Activated CD8-positive, alpha-beta memory T cell treated with anti-CD3 and anti-CD28 coated beads, Interleukin-2, amount 50 U/mL, for 4 hours (primary cell): Measurements from ENCODE around the gene TMEFF2.

ENCODE experiments used
- DNase-seq: peaks from one replicate; pipeline ENCODE4 v3.0.0-alpha.2; 2020

TMEFF2 gene

GRCh38 chr2:192007581-192008228 lies 187.0 kb downstream of the TMEFF2 start:
- no peak for DNase-seq

GRCh38 chr2:192005211-192005610 lies 189.5 kb downstream of the TMEFF2 start:
- no peak for DNase-seq

- no peak for DNase-seq
These were observed 190.4 kb downstream of the TMEFF2 start for GRCh38 chr2:192004188-192004963.

GRCh38 chr2:192002418-192002817 lies 192.3 kb downstream of the TMEFF2 start:
- no peak for DNase-seq

GRCh38 chr2:192000196-192000980 lies 194.3 kb downstream of the TMEFF2 start:
- DNase-seq, result no peak

DNA sequence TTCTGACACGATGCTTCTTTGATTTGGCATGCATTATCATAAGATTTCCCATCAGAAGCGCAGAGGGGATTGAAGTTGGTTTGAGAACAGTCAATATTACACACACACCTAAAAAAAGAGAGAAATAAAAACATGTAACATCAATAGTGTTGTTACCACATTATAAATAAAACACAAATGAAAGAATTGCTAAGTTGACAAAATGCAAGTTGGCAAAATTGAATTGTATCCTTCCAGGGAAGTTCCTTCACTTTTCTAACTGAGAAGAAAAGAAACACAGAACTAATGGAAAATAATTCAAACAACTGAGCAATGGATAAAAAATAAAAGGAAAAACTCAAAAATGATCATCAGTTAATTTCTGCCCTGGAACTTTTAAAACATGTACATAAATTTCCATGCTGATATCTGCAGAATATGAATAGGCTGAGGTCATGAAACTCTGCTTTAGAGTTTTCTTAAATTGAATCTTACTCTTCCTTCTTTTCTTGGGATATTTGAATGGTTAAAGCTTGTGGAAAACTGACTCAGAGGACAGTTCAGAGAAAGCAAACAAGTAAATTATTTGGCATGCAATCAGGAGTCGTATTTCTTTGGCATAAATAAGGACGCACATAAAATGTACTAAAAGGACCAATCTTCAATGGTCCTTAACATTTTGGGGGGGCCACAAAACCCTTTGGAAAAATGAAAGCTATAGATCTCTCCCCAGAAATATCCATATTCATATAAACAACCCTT lies 195.5 kb downstream of the TMEFF2 start:
- DNase-seq, result no peak

DNA sequence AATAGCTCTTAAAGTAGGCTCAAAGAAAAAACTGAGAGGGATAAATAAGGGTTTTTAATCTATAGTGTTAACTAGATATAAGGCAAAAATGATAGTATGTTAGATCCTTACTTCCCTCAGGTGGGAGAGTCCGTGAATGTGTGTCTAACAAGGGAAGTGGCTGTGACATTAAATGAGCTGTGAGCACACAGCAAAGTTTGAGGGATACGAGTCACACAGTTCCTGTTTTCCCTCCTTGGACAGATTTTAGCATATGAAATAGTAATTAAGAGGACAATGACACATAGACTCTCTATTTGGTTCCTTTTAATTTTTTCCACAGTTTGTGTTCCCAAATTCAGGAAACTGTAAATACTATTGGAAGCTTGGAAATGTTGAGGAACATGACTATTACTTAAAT lies 199.4 kb downstream of the TMEFF2 start:
- DNase-seq, result no peak

DNA sequence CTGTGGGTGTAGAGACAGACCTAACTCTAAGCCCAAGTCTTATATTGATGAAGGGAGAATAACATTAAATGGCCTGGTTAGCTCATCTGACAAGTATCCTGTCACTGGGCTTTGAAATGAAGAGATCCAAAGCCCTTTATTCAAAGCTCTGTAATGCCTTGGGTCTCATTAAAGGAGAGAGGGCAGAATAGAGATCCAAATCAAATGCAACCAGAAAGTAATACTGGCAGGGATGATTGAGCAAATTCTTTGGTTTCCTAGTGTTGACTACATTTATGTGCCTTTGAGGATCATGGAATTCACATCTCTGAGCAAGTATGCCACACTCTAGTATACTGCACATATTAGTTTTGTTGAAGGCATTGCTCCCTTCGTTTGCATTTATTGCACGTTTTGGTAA lies 200.0 kb downstream of the TMEFF2 start:
- no peak for DNase-seq

GRCh38 chr2:191991442-191991841 lies 203.3 kb downstream of the TMEFF2 start:
- no peak for DNase-seq

DNA sequence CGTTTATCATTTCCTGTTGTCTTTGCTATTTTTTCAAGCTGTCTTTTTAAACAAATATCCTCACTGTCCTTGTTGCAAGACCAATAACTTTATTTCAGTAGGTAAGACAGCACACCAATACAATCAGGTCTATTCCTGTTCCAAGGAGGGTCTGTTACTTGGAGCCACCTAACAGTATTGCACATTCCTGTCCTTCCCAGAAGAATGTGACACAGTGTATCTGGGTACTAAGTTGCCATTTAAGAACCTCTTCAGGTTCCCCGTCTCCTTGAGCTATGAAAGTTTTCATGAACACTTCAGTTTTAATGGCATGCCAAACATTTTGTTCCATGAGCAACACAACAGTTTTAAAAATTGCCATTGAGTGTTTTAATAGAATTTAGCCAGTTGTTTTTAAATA lies 209.0 kb downstream of the TMEFF2 start:
- DNase-seq, result no peak

DNA sequence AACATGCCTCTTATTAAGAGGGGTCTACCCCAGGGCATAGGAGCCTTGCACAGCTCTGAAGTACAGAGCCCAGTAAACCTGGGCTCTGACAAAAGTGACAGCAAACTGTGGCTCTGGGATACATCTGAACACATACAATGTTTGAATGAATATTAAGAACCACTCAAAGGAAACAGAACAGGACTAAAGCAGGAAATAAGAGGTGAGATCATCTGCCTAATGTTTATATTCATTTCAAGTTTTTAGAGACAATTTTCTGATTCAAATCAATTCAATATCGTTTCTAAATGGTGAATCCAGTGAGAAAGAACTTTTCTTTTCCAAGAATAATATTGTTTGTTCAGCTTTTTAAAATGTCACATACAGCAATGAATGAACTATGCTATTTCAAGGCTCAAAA lies 211.1 kb downstream of the TMEFF2 start:
- no peak for DNase-seq

DNA sequence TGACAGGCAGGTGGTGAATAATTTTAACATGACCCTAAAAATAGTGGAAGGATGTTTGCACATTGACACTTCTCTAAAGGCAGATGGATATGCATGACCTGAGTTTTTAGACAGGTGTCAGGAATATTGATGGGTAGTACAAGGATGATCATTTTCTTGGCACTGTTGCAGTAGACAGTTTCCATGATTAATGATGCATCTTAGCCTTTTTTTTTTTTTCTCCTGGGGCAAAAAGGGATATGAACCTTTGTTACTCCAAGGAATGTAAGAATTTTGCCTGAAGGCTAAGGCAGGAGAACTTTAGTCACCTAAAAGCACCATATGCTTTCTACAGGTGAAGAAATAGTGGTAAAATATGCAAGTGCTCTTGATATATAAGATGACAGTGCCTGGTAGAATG lies 211.5 kb downstream of the TMEFF2 start:
- DNase-seq, result no peak

GRCh38 chr2:191981706-191982105 lies 213.0 kb downstream of the TMEFF2 start:
- no peak for DNase-seq

GRCh38 chr2:191980483-191980882 lies 214.2 kb downstream of the TMEFF2 start:
- no peak for DNase-seq

DNA sequence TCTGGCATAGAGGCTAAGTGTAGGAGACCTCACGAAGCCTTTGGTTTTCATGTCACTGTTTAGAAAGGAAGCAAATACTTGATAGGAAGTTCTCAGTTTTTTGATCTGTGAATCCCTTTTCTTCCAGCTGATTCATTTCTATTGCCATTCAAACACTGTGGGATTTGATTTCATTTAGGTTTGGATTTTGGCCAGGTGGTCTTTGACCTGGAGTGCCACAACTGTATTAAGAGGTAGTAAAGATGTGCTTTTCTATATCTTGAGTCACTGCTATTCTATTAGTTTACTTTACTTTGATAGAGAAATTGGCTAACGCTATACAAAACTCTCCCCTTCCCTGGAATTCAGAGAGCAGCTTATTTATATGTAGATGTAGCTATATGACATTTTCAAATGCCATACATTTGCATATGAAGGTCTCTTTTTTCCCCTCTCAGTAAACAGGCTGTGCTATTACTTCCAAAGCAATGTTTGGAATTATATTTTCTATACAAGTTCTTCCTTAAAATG lies 215.5 kb downstream of the TMEFF2 start:
- no peak for DNase-seq

GRCh38 chr2:191977754-191978153 lies 217.0 kb downstream of the TMEFF2 start:
- no peak for DNase-seq

DNA sequence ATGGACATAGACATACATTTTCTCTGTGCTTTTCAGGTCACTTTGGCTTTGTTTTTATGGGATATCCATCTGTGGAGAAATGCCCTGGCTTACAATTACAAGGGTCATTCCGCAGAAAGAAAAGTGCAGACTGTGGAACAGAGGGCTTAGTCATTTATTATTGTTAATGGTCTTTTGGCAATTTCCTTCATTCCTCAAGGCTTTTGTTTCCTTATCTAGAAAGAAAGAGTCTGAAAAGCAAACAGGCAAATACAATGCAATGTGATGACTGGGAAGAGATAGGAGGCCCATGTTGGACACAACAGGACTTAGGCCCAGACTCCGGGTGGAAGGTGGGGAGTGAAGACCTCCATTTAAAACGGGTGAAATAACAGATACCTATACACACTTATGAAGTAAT lies 218.3 kb downstream of the TMEFF2 start:
- DNase-seq, result no peak

DNA sequence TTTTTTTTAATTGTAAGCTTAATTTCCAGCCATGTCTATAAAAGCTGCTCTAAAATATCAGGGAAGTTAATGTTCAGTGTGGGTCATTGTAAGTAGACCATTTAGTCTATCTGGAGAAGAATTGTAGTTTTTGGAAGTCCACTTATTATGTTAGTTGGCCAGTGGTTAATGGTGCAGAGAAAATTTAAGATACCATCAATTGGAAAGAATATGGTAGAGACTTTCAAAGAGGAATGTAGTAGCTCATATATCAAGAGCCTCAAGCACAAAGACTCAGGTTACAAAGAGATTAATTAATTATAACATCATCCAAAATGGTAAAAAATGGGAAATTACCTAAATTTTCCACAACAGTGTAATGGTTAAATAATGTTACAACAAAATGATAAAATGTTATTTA lies 220.1 kb downstream of the TMEFF2 start:
- DNase-seq, result no peak

- DNase-seq, result no peak
These were observed 223.9 kb downstream of the TMEFF2 start for GRCh38 chr2:191970867-191971266.

GRCh38 chr2:191968120-191968519 lies 226.6 kb downstream of the TMEFF2 start:
- no peak for DNase-seq

GRCh38 chr2:191965733-191966132 lies 229.0 kb downstream of the TMEFF2 start:
- no peak for DNase-seq

DNA sequence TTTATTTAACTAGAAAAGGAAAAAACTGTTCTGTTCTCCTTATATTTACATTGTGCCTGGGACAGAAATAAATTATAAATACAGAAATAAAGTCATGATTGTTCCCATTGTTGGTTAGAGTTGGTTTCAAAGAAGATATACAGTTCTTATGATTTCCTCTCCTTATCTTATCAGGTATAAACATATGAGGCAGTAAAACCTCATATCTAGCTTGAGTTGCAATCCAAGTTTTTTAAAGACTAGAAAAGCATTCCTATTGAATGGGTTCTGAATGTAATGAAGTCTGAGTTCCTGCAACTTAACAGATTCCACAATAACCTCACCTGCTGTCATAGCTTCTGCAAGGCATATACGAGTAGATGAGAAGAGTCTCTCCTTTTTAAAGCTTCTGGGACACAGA lies 233.2 kb downstream of the TMEFF2 start:
- DNase-seq, result no peak

DNA sequence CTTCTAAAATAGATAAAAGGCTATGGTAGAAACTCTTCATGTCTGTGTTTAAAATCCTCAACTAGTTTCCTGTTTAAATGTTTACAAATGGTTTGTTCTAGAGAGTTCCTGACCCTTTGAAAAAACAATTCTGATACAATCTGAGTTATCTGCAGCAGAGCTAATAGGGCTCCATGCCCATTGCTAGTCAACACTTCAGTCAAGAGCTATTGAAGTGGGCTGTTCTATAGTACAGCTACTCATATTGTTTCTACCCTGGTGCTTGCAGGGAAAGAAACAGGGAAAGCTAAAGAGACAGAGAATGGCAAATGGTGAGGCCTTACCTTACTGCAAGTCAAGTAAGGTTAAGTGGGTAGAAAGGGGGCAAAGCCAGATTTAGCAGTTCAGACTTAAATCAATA lies 235.5 kb downstream of the TMEFF2 start:
- no peak for DNase-seq
